NCI-H1694 treated with DMSO at 0.1 percent for 48 hours (cell line): ENCODE results near the gene GJB2.
"Not testable (repeated sequence)": the region's sequence is repeated elsewhere in the genome, so short reads cannot be mapped to it uniquely, and the experiment has no call there.

Source experiments
- DNase-seq: peaks from one replicate; lab custom pipeline; 2025; lab: John Stamatoyannopoulos, UW

Gene GJB2

DNA sequence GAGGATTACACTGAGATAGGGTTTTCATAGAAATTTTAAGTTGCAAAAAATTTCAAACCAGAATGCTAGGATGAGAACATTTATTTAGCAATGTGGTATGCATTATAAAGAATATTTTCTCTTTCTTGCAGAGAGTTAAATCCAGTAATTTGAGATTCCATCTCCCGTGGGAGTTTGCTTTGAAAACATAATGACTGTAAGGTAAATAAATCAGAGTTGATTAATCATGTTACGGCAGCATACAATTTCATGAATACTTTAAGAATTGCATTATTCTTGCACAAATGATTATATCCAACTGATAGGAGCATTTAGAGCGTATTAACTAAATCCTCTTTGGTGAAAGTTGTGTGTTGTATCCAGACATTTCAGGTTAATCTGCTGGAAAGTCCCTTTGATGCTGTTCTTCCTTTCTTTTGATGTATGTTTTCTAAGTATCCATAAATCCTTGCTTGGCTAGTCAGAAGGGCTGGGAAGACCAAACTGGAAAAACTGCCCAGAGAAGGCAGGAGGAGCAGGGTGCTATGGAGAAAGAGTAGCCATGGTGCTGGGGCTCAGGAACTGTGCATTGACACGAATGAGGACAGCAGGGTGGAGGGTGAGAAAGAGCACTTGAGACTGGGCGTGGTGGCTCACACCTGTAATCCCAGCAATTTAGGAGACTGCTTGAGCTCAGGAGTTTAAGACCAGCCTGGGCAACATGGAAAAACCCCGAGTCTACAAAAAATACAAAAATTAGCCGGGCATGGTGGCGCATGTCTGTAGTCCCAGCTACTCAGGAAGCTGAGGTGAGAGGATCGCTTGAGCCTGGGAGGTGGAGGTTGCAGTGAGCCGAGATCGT, 27.1 kb downstream of the GJB2 start:
- no peak for DNase-seq

DNA sequence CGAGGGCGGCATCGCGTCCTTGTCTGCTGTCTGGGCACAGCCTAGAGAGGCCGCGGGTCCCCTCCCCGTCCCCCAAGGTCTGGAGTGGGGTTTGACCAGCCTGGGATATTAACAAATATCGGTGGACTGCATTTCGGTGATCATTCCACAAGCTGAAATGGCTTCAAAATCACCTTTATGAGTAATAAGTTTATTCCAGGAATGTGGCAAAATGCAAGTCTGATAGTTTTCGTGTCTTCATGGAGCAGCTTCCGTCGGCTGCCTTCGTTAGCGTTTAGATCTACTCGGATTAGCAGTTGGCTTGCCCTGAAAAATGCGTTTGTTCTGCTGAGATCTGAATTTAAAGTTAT, 30.8 kb downstream of the GJB2 start:
- no peak for DNase-seq

DNA sequence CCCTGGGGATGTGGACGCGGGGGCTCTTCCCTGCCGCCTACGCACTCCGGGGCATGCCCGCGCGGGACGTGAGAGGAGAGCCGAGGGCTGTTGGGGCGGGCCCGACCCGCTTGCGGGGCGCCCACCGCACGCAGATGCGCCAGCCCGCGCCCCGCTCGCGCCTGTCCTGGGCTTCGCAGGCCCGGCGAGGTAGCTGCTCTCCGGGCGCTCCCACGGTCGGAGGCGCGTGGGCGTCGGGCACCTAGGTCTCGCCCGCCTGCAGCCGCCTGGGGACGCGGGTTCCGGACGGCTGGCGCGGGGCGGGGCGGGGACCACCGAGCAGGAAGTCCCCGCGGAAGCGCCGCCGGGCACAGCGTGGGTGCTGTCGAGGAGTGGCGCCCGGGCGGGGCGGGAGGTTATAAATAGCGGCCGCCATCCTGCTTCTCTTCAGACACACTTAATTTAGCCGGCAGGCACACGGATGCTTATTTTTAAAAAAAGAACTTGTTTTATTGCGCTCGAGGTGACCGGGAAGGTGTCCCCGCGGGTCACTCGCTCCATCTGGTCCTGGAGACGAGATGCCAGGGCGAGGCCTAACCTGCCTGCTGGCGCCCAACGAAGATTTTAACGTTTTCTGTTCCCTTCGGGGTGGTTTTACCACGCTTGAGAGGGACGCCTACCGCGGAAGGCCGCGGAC, 31.3 kb downstream of the GJB2 start:
- DNase-seq = no peak

DNA sequence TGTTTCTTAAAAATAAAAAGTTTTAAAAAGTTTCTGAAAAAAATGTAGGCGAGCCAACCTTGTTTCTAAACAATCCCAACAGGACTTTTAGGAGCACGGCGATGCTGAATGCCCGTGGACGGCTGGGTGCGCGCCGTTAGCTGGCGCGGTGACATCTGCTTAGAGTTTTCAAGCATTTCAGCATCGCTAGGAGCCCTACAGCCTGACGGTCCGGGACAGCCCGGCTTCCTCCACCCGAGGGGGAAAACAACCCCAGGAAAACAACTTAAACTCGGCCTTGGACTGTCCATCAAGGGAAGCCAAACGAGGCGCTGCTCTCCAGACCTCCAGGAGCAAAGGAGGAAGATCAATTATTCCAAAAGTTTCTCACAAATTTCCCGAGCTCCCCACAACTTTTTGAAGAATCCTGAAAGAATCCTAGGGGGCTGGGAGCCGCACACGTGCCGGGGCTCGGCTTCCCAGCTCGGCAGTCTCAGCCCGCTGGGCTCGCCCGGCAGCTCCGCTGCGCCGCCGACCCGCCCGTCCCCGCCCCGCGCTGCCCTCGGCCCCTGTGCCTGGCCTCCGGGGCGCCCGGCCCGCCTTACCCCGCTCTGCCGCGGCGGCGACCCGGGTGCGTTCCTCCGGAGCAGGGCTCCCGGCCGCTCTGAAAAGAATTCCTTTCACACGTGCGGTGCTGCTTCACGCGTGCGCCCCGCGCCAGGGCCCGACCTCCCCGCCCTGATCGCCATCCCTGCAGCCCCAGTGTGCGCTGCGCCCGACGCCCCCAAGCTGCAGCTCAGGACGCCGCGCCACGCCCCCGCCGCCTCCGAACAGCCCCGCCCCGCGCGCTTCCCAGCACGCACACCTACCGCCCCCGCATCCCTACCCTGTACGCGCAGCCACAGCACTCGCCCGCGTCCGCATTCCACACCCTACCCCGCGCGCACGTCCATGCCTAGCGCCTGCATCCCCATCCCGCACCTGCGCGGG, 32.1 kb downstream of the GJB2 start, which contains the start of gene GJA3:
Gene GJA3, minus strand, starts transcription at position 747 of the 969 bp plus-strand sequence. CDS start 17,764 bp downstream, outside the sequence.
- DNase-seq = no peak

DNA sequence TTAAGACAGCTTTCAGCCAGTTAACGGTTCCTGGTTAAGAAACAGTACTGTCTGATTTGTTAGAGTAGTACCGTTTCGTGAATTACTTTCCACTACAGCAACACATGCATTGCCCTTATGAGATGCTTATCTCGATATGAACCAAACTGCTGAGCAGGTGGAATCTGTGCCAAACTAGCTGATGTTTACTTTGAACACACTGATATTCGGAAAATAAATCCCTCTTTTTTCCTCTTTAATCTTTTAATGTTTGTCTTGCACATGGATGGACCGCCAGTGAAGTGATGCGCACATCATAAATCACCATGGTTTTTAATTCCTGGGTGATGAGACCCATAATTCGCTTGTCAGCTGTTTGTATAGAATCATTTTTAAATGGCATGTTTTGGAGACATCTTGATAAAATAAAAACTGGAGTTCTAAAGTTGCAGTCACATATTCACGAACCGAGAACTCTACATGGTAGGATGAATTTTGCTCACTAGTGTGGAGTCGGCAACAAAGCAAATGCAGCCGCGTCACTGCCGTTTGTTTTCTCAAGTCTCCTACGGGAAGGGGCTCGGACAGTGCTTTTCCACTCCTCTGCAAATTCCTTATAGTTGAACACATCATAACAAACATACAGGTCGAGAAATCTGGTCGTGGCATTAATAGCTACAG, 33.0 kb downstream of the GJB2 start:
- no peak for DNase-seq

DNA sequence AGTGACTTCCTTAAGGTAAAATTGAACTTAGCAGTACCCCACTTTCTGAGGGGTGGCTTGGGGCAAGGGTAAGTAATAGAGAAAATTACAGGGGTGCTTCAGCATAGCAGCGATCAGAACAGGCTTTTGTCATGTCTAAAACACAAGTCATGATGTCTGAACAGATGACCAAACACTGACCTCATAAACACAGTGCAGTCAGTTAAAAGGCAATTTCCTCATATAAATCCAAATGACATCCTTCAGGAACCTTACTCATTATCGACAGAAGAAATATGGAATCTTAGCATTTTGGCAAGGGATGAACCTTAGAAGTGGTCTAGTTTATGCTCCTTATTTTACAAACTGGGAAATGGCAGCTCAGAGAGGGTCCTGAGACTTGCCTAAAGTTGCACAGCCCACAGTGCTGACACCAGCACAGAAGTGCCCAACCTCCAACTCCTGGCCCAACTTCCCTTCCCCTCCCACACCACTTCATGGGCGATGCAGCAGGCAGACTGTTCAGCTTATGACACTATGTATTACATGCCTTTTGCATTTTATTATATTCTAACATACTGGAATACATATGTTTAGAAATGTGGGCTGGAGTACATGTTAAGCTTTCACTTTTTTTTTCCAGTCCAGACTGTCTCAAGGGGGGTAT, 35.5 kb downstream of the GJB2 start:
- DNase-seq = no peak

DNA sequence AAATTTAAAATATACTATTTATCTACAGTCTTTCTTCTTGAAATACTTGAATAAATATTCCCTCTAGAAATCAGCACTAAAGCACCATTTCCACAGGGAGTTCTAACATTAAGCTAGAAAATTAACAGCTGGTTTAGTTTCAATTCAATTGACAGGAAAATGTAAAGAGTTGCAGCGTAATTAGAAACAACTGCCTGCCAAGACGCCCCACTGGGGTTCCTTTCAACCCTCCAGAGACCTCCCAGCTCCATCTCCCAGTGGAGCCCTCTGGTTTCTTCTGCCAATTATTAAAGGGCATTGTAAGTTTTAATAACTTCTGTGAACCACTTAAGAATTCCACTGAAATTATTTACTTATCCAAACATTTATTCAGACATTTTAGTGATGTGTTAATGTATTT, 36.0 kb downstream of the GJB2 start:
- DNase-seq = no peak

DNA sequence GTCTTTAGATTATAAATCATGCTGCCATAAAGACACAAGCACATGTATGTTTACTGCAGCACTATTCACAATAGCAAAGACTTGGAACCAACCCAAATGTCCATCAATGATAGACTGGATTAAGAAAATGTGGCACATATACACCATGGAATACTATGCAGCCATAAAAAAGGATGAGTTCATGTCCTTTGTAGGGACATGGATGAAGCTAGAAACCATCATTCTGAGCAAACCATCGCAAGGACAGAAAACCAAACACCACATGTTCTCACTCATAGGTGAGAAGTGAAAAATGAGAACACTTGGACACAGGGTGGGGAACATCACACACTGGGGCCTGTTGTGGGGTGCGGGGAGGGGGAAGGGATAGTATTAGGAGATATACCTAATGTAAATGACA, 39.4 kb downstream of the GJB2 start:
- DNase-seq = not testable (repeated sequence)

DNA sequence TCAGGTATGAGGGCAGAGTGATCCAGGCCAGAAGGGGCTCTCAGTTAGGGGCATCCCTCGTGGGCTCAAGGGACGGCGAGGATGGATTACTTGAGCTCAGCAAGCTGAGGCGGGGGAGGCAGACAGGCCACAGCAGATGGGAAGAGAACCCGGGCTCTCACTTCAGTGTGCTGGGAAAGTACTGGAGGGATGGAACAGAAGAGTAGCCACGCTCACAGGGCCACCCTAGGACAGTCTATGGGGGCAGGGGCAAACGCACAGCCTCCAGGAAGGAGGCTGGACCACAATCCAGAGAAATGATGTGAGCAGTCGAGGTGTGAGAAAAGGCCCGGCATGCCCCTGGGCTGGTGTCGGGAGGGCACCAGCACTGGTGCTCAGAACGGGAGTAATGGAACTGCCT, 41.1 kb downstream of the GJB2 start:
- no peak for DNase-seq

DNA sequence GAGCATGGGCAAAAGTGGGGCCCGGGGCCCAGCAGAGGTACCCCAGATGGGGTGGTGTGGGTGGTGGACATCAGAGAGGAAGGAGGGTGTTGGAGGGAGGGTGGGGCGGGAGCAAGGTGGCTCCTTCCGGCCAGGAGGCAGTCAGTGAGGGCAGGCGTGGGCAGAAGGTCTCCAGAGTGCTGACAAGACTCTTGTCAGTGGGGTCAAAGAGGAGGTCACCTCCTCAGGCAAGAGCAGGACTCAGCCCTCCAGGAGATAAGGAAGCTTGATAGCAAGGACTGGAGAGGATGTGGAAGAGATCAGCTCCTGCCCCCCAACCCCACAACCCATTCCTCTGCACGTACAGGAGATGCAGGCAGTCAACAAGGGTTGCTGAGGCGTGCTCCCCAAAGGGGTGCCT, 41.7 kb downstream of the GJB2 start:
- DNase-seq = no peak

DNA sequence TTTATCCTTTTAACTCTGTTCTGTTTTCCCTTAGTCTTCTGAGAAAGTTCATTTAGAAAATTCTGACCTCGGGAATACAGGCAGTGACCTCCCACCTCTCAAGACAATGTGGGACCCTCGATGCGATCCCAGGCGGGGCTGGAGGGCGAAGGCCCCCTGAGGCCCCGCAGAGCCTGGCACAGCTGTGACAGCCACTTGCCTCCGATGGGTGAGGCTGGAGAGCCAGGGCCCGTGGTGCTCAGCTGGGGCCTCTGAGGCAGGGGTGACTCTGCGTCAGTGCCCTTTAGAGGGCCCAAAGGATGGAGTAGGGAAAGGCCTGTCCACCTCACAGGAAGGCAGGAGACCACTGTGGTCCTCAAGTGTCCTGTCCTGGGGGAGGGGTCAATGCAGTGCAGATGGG, 42.2 kb downstream of the GJB2 start:
- no peak for DNase-seq

DNA sequence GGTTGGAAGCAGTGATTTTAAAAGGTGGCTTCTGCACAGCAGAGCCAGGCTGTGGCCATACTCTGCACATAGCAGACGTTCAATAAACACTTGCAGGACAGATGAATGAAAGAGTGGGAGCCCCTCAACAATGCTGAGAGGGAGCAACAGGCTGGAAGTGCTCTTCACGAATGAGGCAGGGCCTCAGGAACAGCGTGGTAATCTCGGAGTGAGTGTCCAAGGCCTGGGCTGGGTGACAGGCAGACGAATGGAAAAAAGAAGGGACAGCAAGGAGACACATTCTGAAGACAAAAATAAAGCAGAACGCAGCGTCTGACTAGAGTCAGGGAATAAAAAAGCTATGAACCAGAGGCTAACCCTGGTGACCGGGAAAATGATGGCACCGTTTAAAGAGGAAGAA, 43.0 kb downstream of the GJB2 start:
- DNase-seq = no peak

DNA sequence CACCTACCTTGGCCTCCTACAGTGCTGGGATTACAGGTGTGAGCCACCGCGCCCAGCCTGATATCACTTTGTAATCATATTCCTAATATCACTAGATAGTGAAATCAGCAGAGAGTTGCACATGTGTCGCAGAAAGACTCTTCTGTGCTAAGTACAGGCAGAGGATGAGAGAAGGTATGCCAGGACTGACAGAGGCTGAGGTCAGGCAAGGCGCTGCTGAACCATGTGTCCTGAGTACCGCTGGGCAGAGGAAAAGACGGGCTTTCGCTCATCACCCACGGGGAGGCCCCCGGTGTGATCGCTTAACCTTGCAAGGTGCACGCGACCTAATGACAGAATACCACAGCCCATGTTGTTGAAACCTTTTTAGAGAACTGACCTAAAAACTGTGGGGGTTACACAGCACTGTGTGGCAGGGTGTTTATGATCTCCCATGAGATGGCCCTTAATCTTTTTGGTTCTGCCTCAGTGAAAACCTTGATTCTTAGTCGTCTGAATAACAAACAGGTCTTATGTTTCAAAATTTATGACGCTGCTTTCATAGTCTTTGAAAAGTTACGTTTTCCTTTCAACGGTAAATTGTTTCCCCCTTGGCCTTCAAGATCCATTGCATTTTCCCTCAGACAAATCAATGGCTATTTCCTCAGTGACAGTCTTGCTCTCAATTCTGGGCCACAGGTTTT, 44.1 kb downstream of the GJB2 start:
- no peak for DNase-seq

DNA sequence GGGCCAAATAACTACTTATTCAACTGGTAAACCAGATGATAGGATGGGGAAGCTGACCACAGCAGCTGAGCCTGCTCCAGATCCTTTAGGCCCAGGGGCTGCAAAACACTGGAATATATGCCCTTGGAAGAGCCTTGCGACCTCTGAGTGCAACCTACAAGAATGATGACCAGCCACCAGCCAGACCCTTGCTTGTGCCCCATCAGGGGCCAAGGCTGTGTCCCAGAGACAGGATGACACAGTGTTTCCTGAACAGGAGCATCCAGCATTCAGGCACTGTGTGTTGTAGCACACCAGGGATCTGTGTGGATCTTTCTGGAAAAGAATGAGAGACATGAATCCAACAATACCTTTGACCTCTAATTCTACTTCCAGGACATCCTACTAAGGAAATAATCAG, 46.4 kb downstream of the GJB2 start:
- DNase-seq = no peak

DNA sequence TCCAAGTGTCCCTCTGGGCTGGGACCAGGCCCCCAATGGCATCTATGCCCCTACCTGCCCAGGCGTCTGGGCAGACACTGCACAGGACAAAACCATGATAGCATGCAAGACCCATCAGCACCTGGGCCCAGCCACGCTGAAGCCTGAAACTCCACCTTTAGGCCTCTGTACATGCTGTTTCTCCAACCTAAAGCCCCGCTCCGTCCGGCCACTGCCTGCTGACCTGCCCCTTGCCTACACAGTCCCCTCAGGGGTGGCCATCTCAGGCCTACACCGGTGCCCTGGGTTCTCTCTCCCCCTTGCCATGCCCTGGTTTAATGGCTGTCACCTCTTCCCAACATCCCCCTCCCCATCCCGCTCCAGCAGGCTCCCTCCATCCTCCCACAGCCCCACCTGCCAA, 47.2 kb downstream of the GJB2 start:
- DNase-seq = no peak

DNA sequence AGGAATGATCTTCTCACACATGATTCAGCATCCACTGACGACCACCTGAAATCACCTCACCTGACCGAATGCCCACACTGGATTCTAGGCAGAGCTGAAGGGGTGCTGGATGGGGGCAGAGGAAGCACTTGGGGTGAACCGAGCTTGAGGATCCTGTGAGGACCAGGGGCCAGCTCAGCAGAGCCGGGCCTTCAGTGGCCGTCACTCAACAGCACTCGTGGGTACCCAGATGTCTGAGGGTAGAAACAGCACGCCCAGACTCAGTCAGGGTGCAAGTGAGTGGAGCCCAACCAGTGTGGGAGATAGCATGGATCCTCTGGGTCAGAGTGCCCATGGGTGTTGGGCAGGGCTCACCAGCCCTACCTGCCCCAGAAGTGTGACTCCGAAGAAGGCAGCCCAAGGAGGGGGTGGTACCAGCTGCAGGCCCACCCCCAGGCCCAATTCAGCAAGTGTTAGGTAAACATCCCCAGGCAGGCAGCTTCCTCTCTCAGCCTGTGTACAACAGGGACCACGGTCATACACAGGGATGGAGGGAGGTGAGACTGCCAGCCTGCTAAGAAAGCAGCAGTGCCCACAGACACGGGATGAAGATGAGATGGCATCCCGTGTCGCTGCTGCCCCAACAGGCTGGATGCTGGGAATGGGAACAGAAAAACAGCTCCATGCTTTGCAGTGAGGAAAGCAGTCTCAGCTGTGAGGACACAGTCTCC, 48.4 kb downstream of the GJB2 start:
- DNase-seq = no peak

DNA sequence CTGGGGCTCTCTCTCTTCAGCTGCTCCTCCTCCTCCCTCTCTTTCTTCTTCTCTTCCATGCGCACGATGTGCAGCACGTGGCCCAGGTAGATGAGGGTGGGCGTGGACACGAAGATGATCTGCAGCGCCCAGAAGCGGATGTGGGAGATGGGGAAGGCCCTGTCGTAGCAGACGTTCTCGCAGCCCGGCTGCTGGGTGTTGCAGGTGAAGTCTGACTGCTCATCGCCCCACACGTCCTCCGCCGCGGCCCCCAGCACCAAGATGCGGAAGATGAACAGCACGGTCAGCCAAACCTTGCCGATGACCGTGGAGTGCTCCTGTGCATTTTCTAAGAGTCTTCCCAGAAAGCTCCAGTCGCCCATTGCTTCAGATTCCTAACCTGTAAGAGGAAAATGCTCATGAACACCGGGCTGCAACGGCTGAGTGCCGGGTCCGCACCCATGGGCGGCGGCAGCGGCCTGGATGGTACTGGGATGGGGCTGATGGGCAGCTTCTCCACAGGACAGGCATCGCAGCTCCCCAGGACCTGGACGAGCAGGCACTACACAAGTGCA, 49.7 kb downstream of the GJB2 start:
- no peak for DNase-seq

DNA sequence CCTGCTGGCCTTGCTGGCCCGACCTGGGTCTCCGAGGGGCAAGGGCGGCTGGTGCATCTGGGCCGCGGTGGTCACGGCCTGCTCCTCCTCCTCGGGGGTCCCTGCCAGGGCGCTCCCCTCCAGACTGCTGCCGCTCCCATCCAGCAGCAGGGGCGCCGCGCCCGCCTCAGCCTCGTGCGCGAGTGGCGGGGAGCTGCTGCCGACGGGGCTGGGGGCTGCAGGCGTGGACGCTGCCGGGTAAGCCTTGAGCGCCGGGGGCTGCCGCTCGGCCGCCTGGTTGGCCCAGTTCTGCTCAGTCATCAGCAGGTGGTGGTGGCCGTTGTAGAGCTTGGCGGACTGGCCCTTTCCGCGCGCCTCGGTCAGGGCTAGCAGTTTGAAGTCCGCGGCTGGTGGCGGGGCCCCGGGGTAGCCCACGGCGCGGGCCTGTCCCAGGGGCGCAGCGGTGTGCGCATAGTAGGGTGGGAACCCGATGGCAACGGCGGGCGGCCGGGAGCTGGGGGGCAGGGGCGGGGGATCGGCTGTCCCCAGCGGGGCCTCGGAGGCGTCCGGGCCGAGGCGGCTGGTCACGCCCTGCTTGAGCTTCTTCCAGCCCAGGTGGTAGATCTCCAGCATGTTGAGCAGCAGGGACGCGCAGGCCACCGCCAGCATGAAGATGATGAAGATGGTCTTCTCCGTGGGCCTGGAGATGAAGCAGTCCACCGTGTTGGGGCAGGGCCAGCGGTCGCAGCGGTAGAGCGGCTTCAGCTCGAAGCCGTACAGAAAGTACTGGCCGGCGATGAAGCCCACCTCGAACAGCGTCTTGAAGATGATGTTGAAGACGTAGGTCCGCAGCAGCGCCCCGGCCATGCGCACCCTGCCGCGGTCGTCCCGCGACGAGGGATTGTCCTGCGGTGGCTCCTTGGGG, 50.5 kb downstream of the GJB2 start:
- DNase-seq = no peak
